ENCODE results near the gene RHBDD3.
A peak's percentile ranks its signal among the peaks of the same experiment; 100 is the strongest.
"Not testable (repeated sequence)": the region's sequence is repeated elsewhere in the genome, so short reads cannot be mapped to it uniquely, and the experiment has no call there.

RHBDD3 gene

GRCh38 chr22:29268511-29269229, 889 bp upstream of the RHBDD3 start:
- DNase-seq, result peak; percentile 48

- no peak for DNase-seq
Observed at GRCh38 chr22:29267462-29267857, 321 bp downstream of the RHBDD3 start.

GRCh38 chr22:29266564-29267461, 968 bp downstream of the RHBDD3 start:
- DNase-seq, result no peak

- no peak for DNase-seq
Observed at GRCh38 chr22:29265929-29266328, 1.9 kb downstream of the RHBDD3 start.

GRCh38 chr22:29265305-29265704, 2.5 kb downstream of the RHBDD3 start:
- DNase-seq, result no peak

GRCh38 chr22:29263791-29264276, 3.9 kb downstream of the RHBDD3 start:
- no peak for DNase-seq

GRCh38 chr22:29260601-29261315, 7.0 kb downstream of the RHBDD3 start:
- no peak for DNase-seq

GRCh38 chr22:29260031-29260560, 7.7 kb downstream of the RHBDD3 start:
- no peak for DNase-seq

GRCh38 chr22:29259253-29259899, 8.4 kb downstream of the RHBDD3 start:
- no peak for DNase-seq

GRCh38 chr22:29258407-29259252, 9.2 kb downstream of the RHBDD3 start:
- DNase-seq, result no peak

- no peak for DNase-seq
Observed at GRCh38 chr22:29257751-29258181, 10.0 kb downstream of the RHBDD3 start.

- no peak for DNase-seq
Observed at GRCh38 chr22:29256606-29257325, 11.0 kb downstream of the RHBDD3 start.

- no peak for DNase-seq
Observed at GRCh38 chr22:29255064-29255621, 12.6 kb downstream of the RHBDD3 start.

- no peak for DNase-seq
Observed at GRCh38 chr22:29254286-29254660, 13.5 kb downstream of the RHBDD3 start.

- DNase-seq, result no peak
Observed at GRCh38 chr22:29253561-29254285, 14.1 kb downstream of the RHBDD3 start.

GRCh38 chr22:29251981-29252911, 15.5 kb downstream of the RHBDD3 start:
- no peak for DNase-seq

- DNase-seq, result no peak
Observed at GRCh38 chr22:29251265-29251664, 16.5 kb downstream of the RHBDD3 start.

- not testable (repeated sequence) for DNase-seq
Observed at GRCh38 chr22:29247891-29248290, 19.9 kb downstream of the RHBDD3 start.

All from activated CD4-positive, alpha-beta T cell treated with anti-CD3 and anti-CD28 coated beads for 48 hours (primary cell).